Astrocyte (in vitro differentiated cells and primary cell): Measurements from ENCODE around the gene ARL15. TPM values are rescaled to one million over a fixed set of nuclear protein-coding genes. Genes with fewer than 3 reads are reported as not detected.

Experiments used
- DNase-seq: peaks from one replicate; pipeline ENCODE4 v3.0.0-alpha.2; 2010; ENCODE audit warnings: low read depth
- FAIRE-seq: peaks from 2 replicates; lab custom pipeline; 2011; peaks lifted over from hg19 to GRCh38; lab: Jason Lieb, UNC
- H2AFZ ChIP-seq: 2 replicates; pipeline ENCODE4 v1.6.0; 2012; ENCODE audit warnings: low read depth, low read length, inconsistent platforms
- H3K27ac ChIP-seq: 2 replicates; pipeline ENCODE4 v1.5.1; 2011; ENCODE audit warnings: low read depth, low read length, inconsistent platforms
- H3K27me3 ChIP-seq: 2 replicates; pipeline ENCODE4 v1.6.0; 2011; ENCODE audit warnings: low read length, inconsistent platforms; ENCODE audit not compliant: insufficient read depth
- H3K36me3 ChIP-seq: 2 replicates; pipeline ENCODE4 v1.5.1; 2011; ENCODE audit warnings: low read length, inconsistent platforms; ENCODE audit not compliant: insufficient read depth
- H3K4me1 ChIP-seq: 2 replicates; pipeline ENCODE4 v1.5.1; 2011; ENCODE audit warnings: low read length, inconsistent platforms; ENCODE audit not compliant: insufficient read depth
- H3K4me2 ChIP-seq: 2 replicates; pipeline ENCODE4 v1.6.0; 2012; ENCODE audit warnings: low read length, inconsistent platforms
- H3K4me3 ChIP-seq: 2 replicates; pipeline ENCODE4 v1.5.1; 2011; ENCODE audit warnings: low read depth, mild to moderate bottlenecking, low read length, inconsistent platforms; ENCODE audit not compliant: insufficient read depth
- H3K79me2 ChIP-seq: 2 replicates; pipeline ENCODE4 v1.6.0; 2012; ENCODE audit warnings: mild to moderate bottlenecking, low read length, inconsistent platforms; ENCODE audit not compliant: insufficient read depth
- H3K9ac ChIP-seq: 2 replicates; pipeline ENCODE4 v1.6.0; 2012; ENCODE audit warnings: mild to moderate bottlenecking, low read length, inconsistent platforms
- H3K9me3 ChIP-seq: 2 replicates; pipeline ENCODE4 v1.5.1; 2012; ENCODE audit warnings: low read depth, mild to moderate bottlenecking, low read length, inconsistent platforms; ENCODE audit not compliant: insufficient read depth
- H4K20me1 ChIP-seq: 2 replicates; pipeline ENCODE4 v1.6.0; 2012; ENCODE audit warnings: low read length, inconsistent platforms; ENCODE audit not compliant: insufficient read depth
- H3K27ac Mint-ChIP-seq: one replicate; pipeline ENCODE4 v1.8.0; 2021; ENCODE audit warnings: mild to moderate bottlenecking, mixed read lengths; ENCODE audit not compliant: unreplicated experiment
- H3K27me3 Mint-ChIP-seq: one replicate; pipeline ENCODE4 v1.8.0; 2021; ENCODE audit warnings: low read depth, mixed read lengths; ENCODE audit not compliant: unreplicated experiment
- H3K36me3 Mint-ChIP-seq: one replicate; pipeline ENCODE4 v1.8.0; 2021; ENCODE audit warnings: low read depth, mixed read lengths; ENCODE audit not compliant: unreplicated experiment
- H3K4me1 Mint-ChIP-seq: one replicate; pipeline ENCODE4 v1.8.0; 2021; ENCODE audit warnings: low read depth, mixed read lengths; ENCODE audit not compliant: unreplicated experiment
- H3K4me3 Mint-ChIP-seq: one replicate; pipeline ENCODE4 v1.8.0; 2021; ENCODE audit warnings: mild to moderate bottlenecking, moderate library complexity, mixed read lengths; ENCODE audit not compliant: unreplicated experiment
- H3K9me3 Mint-ChIP-seq: one replicate; pipeline ENCODE4 v1.8.0; 2021; ENCODE audit warnings: mild to moderate bottlenecking, mixed read lengths; ENCODE audit not compliant: unreplicated experiment
- CTCF ChIP-seq: IDR thresholded peaks from 2 replicates; pipeline ENCODE4 v1.5.1; 2011; ENCODE audit warnings: low read depth, mild to moderate bottlenecking, inconsistent platforms, low read length, moderate library complexity; ENCODE audit not compliant: insufficient read depth
- EZH2 ChIP-seq: IDR thresholded peaks from 2 replicates; pipeline ENCODE4 v1.6.1; 2012; ENCODE audit warnings: mild to moderate bottlenecking, low read length, inconsistent platforms; ENCODE audit not compliant: insufficient read depth
- total RNA-seq: library from RNA; stranded (reverse); gene quantifications from 2 replicates; pipeline ENCODE4 v1.2.1, GENCODE V29; 2021

The ARL15 gene
- total RNA-seq, 1 donor from 2014 or later = 29.1 TPM

GRCh38 chr5:54040804-54041203 lies 269.6 kb downstream of the ARL15 start:
- Mint-ChIP-seq H3K27me3 (no peaks in the 10 kb centered on the region), H3K9me3 (no peaks in the 10 kb centered on the region), H3K36me3 (no peaks in the 10 kb centered on the region), H3K4me3 (no peak overlapping the region), H3K27ac (no peak overlapping the region), H3K4me1 (no peaks in the 10 kb centered on the region)
- Histone ChIP-seq H3K79me2 (no peaks in the 10 kb centered on the region), H3K9ac (no peak overlapping the region), H3K4me3 (no peak overlapping the region), H3K36me3 (no peaks in the 10 kb centered on the region), H3K27ac (no peak overlapping the region), H3K27me3 (no peaks in the 10 kb centered on the region), H3K4me2 (no peak overlapping the region), H3K4me1 (no peaks in the 10 kb centered on the region), H3K9me3 (no peaks in the 10 kb centered on the region), H4K20me1 (no peaks in the 10 kb centered on the region), H2AFZ (no peak overlapping the region)
- no peak for DNase-seq
- FAIRE-seq = peak; percentile 9
- TF ChIP-seq EZH2 (no peak), CTCF (no peak)

- Histone ChIP-seq H3K27me3 (no peaks in the 10 kb centered on the region), H3K9me3 (no peaks in the 10 kb centered on the region), H3K4me3 (no peak overlapping the region), H3K27ac (no peak overlapping the region), H3K36me3 (no peaks in the 10 kb centered on the region), H3K79me2 (no peaks in the 10 kb centered on the region), H2AFZ (no peak overlapping the region), H3K9ac (no peak overlapping the region), H4K20me1 (no peaks in the 10 kb centered on the region), H3K4me1 (no peaks in the 10 kb centered on the region), H3K4me2 (no peak overlapping the region)
- TF ChIP-seq EZH2 (no peak), CTCF (no peak)
- H3K27me3 Mint-ChIP-seq = no peaks in the 10 kb centered on the region
- H3K27ac Mint-ChIP-seq = no peak overlapping the region
- FAIRE-seq (no peak), DNase-seq (no peak)
- H3K36me3 Mint-ChIP-seq = no peaks in the 10 kb centered on the region
- H3K4me3 Mint-ChIP-seq = no peak overlapping the region
- no peaks in the 10 kb centered on the region for H3K9me3 Mint-ChIP-seq
- no peaks in the 10 kb centered on the region for H3K4me1 Mint-ChIP-seq
These were observed 270.4 kb downstream of the ARL15 start for GRCh38 chr5:54040018-54040417.

- H3K4me1 ChIP-seq = no peaks in the 10 kb centered on the region
- Mint-ChIP-seq H3K27ac (no peak overlapping the region), H3K27me3 (no peaks in the 10 kb centered on the region), H3K36me3 (no peaks in the 10 kb centered on the region), H3K4me3 (no peak overlapping the region), H3K9me3 (no peaks in the 10 kb centered on the region), H3K4me1 (no peaks in the 10 kb centered on the region)
- no peak overlapping the region for H3K27ac ChIP-seq
- no peaks in the 10 kb centered on the region for H3K27me3 ChIP-seq
- no peaks in the 10 kb centered on the region for H4K20me1 ChIP-seq
- H3K79me2 ChIP-seq = no peaks in the 10 kb centered on the region
- H3K4me2 ChIP-seq = no peak overlapping the region
- TF ChIP-seq EZH2 = no peak
- TF ChIP-seq CTCF = no peak
- no peak for DNase-seq
- FAIRE-seq = no peak
- H3K36me3 ChIP-seq = no peaks in the 10 kb centered on the region
- no peak overlapping the region for H3K9ac ChIP-seq
- no peak overlapping the region for H3K4me3 ChIP-seq
- H3K9me3 ChIP-seq = no peaks in the 10 kb centered on the region
- H2AFZ ChIP-seq = no peak overlapping the region
These were observed 273.2 kb downstream of the ARL15 start for GRCh38 chr5:54037205-54037604.
